GM19463 (cell line): ENCODE measurements around the gene LFNG.

ENCODE experiments used
- ATAC-seq: cut with Tn5 transposase; IDR thresholded peaks from one replicate; pipeline ENCODE4 v1.9.1; 2021; ENCODE audit warnings: mild to moderate bottlenecking, moderate library complexity; ENCODE audit not compliant: unreplicated experiment

The LFNG gene

DNA sequence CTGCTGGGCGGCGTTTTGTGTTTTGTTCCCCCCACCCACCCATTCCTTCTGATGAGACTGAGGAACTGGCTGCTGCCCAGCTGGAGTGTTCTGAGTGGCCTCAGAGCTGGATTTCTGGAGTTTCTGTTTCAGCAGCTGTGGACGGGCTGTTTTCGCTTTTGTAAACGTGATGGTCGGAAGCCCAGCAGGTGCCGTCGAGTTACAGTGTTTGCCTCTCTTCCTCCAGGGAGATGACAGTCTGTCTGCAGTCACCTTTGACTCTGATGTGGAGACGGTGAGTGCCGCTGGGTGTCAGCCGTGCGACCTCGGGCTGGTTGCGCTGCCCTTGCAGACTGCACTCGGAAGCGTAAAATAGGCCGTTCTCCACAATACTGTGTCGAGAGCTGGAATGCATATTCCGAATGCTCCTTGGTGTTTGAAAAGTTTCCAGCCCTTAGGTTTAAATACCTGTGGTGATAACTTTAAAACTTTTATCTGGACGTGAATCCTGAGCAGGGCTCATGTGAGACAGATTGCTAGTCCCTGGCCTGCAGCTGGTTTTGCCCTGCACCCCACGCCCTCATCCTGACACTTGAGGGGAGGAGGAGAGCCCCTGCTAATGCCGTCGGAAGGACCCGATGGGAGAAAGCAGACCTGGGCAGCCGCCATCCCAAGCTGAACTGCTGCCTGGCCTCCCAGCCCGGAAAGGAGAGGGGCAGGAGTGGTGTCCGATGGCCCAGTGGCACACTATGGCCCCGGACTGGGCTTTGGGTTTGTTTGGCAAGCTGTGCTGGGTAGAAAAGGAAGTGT lies 47.5 kb downstream of the LFNG start:
- no peak for ATAC-seq

DNA sequence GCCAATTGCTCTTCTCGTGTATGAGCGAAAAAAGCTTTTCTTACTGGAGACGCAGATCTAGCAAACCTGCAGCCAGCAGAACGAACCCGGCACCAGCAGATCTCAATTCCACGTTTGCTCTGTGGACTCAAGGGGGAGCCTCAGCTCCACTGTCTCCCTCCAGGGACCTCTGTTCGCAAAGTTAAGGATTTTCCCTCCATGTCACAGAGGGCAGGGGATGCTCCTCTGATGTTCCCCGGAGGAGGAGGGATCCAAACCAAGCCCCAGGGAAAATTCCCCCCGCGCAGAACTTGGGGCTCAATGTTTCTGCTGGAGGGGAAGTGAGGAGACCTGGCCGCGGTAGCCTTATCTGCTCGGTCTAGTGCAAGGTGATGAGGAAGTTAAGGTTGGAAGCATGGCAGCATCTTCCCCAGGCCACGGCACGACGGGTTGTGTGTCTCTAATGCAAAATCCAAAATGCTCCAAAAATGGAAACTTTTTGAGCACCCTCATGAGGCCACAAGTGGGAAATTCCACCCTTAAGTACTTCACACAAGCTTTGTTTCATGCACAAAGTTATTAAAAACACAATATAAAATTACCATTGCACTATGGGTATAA lies 48.2 kb downstream of the LFNG start:
- ATAC-seq = no peak

DNA sequence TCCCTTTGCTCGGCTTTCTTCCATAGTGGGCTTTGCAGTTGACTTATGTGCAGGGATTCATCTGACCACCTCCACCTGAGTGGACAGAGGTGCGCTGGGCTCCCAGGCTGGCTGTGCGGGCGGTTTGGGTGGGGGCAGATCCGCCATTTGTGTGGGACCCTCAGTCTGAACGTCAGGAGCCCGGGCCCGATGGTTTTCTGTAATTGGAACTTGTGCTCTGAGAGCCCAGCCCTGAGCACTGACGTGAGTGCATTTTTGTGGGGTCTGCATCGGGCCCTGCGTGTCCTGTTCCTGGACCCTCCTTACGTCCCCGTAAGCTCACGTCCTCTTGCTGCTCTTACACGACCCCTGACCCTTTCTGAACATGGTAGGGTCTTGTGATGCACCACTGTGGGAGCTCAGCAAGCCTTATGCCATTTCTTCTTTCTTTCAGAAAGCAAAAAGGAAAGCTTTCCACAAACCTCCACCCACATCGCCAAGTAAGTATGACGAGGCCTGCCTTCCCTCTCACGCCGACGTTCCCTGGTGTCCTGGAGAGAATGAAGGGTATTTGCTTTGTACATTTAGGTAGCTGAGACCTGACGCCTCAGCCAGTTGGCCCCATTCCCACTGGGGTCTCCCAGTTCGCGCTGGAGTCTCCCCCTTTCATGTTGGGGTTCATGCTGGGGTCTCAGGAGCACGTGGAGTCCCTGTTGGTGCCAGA lies 49.1 kb downstream of the LFNG start:
- ATAC-seq = no peak

DNA sequence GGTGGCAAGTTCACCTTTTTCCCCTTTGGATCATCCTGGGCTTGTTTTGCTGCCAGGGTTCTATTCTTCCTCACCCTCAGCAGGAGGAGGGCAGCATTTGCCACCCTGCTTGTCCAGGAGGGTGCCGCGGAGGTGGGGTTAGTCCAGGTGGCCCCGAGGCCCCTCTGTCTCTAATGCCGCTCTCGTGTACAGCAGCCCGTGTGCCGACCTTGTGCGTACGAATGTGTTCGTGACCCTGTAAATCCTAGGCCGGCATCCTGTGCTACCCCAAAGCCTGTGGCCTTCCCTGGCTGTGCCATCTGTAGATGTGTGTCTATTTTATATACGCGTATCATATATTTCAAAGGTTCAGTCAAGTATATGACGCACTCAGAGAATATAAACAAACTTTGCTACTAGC lies 49.8 kb downstream of the LFNG start:
- ATAC-seq = no peak

DNA sequence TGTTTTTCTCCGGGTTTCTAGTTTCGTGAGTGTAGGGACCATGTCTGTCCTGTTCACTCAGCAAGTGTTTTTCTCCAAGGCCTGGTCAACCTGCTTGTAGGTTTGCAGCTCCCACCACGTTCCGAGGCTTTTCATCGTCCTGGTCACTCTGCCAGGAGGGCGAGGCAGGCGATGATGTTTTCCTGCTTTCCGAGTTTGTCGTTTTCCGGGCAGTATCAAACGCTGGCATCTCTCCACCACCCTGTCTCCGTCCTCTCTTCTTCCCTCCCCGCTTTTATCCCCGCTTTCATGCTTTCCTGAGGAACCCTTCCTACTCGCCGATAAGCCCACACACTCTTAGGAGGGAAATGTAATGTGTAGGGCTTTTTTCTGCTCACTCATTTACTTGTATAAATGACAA lies 50.4 kb downstream of the LFNG start:
- no peak for ATAC-seq

DNA sequence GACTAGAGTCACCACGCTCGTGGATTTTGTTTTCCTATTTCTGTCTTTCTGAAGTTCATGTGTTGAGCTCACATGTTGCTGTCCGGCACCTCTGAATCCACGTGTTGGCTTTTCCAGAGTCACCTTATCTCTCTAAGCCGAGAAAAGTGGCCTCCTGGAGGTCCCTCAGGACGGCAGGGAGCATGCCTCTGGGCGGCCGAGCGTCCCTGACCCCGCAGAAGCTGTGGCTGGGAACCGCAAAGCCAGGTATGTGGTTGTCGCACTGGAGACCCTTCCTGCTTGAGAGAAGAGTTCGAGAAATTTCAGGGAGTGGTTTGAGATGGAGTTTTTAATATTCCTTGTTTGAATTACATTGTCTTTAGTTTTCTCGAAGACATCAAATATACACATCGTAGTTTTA lies 51.8 kb downstream of the LFNG start:
- ATAC-seq = no peak

DNA sequence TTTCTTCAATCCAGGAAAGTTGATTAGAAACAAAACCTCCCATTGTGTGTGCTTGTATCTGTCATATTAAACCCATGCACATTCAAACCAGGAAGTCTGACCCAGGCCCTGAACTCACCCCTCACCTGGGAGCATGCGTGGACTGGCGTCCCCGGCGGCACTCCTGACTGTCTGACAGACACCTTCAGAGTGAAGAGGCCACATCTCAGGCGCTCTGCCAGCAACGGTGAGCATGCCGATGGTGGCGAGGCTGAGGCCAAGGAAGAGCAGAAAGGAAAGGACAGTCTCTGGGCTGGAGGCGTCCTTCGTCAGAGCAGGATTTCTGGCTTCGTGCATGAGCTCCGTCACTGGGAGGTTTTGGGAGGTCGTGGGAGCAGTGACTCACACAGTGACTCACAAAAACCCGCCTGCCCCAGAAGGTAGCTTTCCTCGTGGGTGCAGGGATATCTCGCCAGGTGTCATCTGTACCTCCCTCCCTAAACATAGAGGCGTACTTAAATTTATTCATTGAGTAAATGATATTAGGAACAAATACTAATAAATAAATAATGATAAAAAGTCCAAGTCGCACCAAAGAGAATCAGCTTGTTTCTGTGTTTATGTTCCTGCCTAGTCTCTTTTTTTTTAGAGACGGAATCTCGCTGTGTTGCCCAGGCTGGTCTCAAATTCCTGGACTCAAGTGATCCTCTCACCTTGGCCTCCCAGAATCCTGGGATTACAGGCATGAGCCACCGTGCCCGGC lies 52.7 kb downstream of the LFNG start:
- no peak for ATAC-seq

DNA sequence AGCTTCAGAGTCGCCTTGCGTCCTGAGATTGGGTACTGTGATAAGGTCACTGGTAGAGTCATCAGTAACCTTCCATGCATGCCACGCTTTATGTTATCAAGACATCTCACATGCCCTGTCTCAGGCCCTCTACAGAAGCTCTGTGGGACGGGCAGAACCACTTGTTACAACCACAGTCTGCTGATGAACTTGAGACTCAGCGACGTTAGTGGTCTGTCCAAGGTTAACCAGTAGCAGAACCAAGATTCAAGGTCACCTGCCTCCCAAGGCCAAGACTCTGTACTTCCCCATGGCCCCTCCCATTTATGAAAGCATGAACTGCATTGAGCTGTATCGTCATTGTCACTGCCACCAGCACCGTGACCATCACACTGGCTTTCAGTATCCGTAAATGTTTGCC lies 54.2 kb downstream of the LFNG start:
- no peak for ATAC-seq

DNA sequence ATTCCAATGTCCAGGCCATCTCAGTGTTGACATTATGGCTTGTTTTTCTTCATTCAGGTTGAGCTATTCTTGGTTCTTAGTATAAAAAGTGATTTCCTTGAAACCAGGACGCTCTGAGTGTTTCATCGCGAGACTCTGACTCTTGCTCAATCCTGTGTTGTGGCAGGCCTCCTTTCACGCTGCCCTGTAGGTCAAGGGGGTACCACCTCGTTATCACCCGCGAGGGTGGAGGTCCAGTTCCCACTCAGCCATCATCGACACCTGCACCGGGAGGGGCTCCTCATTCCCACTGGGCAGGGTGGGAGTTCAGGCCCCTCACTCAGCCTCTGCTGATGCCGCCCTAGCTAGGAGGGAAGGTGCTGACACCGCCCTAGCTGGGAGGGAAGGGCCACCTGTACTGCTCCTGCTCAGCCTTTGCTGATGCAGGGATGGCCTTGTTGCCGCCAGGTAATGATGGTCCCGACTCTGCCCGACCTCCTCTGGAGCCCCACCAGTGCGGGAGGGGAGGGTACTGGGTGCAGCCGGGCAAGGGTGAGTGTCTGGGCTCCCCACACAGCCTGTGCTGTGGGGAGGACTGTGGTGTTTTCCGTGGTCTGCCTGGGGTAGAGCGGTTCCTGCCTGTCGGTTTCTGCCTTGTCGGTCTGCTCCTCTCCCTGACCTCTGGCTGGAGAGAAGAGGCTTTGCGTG lies 55.6 kb downstream of the LFNG start:
- no peak for ATAC-seq

DNA sequence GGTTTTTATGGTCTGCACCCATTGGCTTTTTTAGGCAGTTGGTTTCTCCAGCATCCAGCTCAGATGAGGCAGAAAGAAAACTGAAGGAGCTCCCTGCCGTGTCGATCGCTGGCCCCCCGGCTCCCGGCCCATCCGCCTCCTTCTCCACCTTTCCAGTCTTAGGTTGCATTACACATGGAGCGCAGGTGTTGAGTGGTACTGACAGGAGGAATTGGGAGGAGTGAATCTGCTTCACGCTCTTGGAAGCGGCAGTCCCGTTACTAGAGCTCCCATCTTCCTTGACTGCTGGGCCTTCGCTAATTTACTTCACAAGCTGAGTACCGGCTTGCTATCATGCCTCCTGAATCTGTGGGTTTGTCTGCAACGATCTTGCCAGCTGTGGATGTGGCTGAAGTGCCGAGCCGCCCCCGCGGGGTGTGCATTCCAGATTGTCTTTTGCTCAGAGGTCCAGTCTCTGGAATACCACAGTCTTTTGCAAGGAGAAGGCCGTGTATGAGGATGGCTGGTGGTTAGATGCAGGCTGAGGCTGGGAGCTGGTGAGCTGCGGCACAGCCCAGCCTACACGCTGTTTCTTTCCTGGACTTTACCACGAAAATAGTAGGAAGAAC lies 56.3 kb downstream of the LFNG start:
- ATAC-seq = no peak

DNA sequence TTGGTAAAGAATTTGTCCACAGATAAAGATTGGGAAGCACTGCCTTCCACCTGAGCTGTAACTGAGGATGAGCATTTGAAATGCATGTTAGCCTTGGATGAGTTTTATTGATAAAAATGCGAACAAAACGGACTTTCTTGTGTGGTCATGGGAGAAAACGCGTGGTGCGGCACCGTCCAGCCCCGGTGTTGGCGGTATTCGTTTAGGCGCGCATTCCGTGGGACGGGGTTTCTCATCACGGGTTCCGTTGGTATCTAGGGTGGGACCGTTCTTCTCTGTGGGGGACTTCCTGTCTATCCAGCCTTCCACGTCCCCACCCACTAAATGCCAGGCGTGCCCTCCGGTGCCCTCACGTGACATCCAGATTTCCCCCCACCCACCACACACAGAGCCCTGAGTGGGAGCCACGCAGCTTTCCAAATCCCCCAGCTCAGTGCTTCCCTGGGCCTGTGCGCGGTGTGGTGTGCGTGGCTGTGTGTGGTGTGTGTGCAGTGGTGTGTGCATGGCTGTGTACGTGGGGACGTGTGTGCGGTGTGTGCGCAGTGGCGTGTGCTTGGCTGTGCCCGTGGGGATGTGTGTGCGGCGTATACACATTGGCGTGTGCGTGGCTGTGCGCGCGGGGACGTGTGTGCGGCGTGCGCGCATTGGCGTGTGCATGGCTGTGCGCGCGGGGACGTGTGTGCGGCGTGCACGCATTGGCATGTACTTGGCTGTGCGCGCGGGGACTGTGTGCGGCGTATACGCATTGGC lies 57.3 kb downstream of the LFNG start:
- ATAC-seq = no peak
